Endometrial microvascular endothelial cells (primary cell): ENCODE data around the gene ARHGEF11. TPM values are rescaled to one million over a fixed set of nuclear protein-coding genes. Genes with fewer than 3 reads are reported as not detected.

Source experiments
- in situ Hi-C: cut with HindIII; loops from 2 replicates; pipeline ENCODE4 v1.10.0; 2017; ENCODE audit warnings: low sequenced_read_pairs, low pct_unique_long_range_greater_than_20kb; ENCODE audit errors: inconsistent ontology term
- total RNA-seq: library from RNA; depleted of rRNA; stranded (reverse); fragments of >200 nt; gene quantifications from one replicate; pipeline ENCODE4 v1.2.3, GENCODE V29; 2015; ENCODE audit errors: inconsistent ontology term

ARHGEF11 gene
- total RNA-seq, 1 donor from 2014 or later = 13.2 TPM

GRCh38 chr1:156924478-156925153 is 120.9 kb downstream of the ARHGEF11 start:
- in situ Hi-C loops = no loop called here

- in situ Hi-C loops = no loop called here
Observed at GRCh38 chr1:156923670-156924477, 121.7 kb downstream of the ARHGEF11 start.

GRCh38 chr1:156922986-156923669 is 122.4 kb downstream of the ARHGEF11 start:
- in situ Hi-C loops = no loop called here

- in situ Hi-C loops = no loop called here
Observed at GRCh38 chr1:156921053-156921529, 124.5 kb downstream of the ARHGEF11 start.

- in situ Hi-C loops = no loop called here
Observed at GRCh38 chr1:156920233-156921052, 125.1 kb downstream of the ARHGEF11 start, which contains the start of gene LRRC71. LRRC71 (plus strand) TSS chr1:156920632; CDS start chr1:156920804, 172 bp downstream.

DNA sequence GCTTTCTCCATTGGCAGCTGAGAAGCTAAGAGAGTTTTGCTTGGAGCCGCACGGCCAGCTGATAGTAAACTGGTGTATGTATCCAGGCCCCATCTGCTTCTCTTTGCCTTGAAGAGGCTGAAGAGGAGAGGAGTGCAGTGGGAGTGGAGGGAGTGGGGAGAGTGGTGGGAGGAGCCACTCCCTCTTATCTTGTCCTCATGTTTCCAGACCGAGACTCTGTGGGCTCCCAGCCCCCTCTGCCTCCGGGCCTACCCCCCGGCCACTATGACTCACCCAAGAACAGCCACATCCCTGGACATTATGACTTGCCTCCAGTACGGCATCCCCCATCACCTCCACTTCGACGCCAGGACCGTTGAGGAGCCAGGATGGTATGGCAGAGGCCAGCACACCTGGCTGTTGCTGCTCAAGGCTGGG is 131.1 kb downstream of the ARHGEF11 start:
- in situ Hi-C loops = no loop called here

- in situ Hi-C loops = no loop called here
Observed at GRCh38 chr1:156913809-156914387, 131.6 kb downstream of the ARHGEF11 start.

DNA sequence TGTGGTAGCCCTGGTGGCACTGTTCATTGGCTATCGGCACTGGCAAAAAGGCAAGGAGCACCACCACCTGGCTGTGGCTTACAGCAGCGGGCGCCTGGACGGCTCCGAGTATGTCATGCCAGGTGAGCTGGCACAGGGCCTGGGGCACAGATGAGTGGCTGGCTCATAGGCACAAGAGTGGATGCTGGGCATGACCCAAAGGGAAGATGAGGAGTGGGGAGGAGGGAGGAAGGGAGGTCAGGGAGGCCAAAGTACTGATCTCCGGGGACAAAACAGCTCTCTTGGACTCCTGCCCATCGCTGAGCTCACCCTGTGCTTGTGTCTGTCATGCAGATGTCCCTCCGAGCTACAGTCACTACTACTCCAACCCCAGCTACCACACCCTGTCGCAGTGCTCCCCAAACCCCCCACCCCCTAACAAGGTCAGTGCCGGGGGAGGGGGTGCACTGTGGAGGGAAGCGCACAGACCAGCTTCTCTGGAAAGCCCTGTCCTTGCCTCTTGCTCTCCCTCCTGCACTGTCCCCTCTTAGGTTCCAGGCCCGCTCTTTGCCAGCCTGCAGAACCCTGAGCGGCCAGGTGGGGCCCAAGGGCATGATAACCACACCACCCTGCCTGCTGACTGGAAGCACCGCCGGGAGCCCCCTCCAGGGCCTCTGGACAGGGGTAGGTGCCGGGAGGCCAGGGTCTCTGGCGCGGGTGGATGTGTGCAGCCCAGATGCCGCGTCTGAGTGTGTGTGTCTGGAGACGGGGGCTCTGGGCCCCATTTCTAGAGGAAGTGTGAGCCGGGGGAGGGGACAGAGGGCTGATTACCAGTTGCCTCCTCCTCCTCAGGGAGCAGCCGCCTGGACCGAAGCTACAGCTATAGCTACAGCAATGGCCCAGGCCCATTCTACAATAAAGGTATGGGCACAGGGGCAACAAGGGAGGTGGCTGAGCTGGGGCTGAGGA is 132.4 kb downstream of the ARHGEF11 start:
- in situ Hi-C loops = no loop called here

- in situ Hi-C loops = no loop called here
Observed at GRCh38 chr1:156912310-156912709, 133.2 kb downstream of the ARHGEF11 start.

GRCh38 chr1:156911577-156912298 is 133.8 kb downstream of the ARHGEF11 start:
- in situ Hi-C loops = no loop called here

- in situ Hi-C loops = no loop called here
Observed at GRCh38 chr1:156910309-156910782, 135.2 kb downstream of the ARHGEF11 start.

DNA sequence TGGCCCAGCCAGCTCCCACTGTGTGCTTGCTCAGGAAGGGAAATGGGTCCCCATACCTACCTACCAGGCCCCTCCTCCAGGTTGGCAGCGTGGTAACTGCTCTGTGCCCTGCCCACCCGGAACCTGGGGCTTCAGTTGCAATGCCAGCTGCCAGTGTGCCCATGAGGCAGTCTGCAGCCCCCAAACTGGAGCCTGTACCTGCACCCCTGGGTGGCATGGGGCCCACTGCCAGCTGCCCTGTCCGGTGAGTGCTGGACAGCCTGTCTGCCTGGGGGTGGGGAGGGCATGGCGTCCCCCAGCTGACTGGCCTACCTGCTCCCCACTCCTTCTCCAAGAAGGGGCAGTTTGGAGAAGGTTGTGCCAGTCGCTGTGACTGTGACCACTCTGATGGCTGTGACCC is 135.9 kb downstream of the ARHGEF11 start:
- in situ Hi-C loops = no loop called here

GRCh38 chr1:156908955-156909354 is 136.6 kb downstream of the ARHGEF11 start:
- in situ Hi-C loops = no loop called here

DNA sequence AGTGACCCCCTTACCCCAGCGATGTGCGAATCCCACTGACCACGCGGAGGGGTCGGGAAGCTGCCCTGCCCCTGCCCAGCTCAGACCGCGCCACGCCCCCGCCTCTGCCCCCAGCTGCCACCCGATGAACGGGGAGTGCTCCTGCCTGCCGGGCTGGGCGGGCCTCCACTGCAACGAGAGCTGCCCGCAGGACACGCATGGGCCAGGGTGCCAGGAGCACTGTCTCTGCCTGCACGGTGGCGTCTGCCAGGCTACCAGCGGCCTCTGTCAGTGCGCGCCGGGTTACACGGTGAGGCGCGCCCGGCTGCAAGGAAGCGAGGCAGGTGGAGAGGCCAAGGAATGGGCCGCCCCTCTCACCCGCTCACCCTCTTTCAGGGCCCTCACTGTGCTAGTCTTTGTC is 137.0 kb downstream of the ARHGEF11 start:
- in situ Hi-C loops = no loop called here

- in situ Hi-C loops = no loop called here
Observed at GRCh38 chr1:156906206-156906906, 139.2 kb downstream of the ARHGEF11 start.

DNA sequence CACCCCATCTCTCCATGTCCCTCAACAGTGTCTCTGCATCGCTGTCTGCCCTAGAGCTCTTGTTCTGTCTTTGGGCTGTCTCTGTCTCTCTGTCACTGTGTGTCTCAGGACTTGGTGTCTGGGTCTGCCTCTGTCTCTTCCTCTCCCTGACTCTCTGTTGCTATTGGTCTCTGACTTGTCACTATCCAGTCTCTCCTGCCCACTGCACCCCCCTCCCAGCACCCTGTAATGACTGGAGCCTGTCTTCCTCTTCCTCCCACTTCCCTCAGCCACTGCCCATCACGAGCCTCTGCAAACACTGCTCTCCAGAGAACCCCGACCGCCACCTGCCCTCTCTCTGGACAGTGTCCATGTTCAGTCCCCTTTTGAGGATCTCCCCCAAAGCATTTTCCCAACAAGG is 139.9 kb downstream of the ARHGEF11 start:
- in situ Hi-C loops = no loop called here
